Tibial nerve (tissue), 4 donors: ENCODE measurements around the gene UCN3. TPM values are rescaled to one million over a fixed set of nuclear protein-coding genes. Genes with fewer than 3 reads are reported as not detected.

ENCODE experiments used
- total RNA-seq, 4 donors: library from RNA; depleted of rRNA; stranded (reverse); fragments of >200 nt; gene quantifications; one replicate each; pipeline ENCODE4 v1.1.0, GENCODE V29; 2016

UCN3 gene
- total RNA-seq, 4 donors from 2014 or later, result not detected

Other genes starting within 250 kb of the UCN3 start
- not detected for gene AKR1C8, start 179.8 kb upstream of the UCN3 start, total RNA-seq
- not detected for gene AKR1C4, start 168.1 kb upstream of the UCN3 start, total RNA-seq
- gene TUBAL3, start 39.9 kb downstream of the UCN3 start, total RNA-seq, result under 1 TPM in 2 of 4 donors, not detected in 2; 0.21 to 0.22 TPM
- gene NET1, start 47.6 kb downstream of the UCN3 start, total RNA-seq, result 100 to 1,000 TPM in 2 of 4 donors, 10 to 100 TPM in 2; 66.0 to 133 (median 91.3) TPM
- gene CALML5, start 134.6 kb downstream of the UCN3 start, total RNA-seq, result not detected
- not detected for gene CALML3, start 160.0 kb downstream of the UCN3 start, total RNA-seq